NCI-H748 (cell line): ENCODE data around the gene TMEM8B.

Experiments
- DNase-seq: peaks from one replicate; lab custom pipeline; 2025; ENCODE audit not compliant: unreplicated experiment; lab: John Stamatoyannopoulos, UW

TMEM8B gene

GRCh38 chr9:35810122-35810521 lies 18.9 kb upstream of the TMEM8B start:
- no peak for DNase-seq

- DNase-seq = no peak
These were observed 17.5 kb upstream of the TMEM8B start for GRCh38 chr9:35811381-35812024.

- peak; percentile 99 for DNase-seq
These were observed 16.9 kb upstream of the TMEM8B start, which contains the start of gene SPAG8 for GRCh38 chr9:35812025-35812602. Gene SPAG8 (minus strand): TSS chr9:35812262. CDS start chr9:35812147, 115 bp downstream.

- DNase-seq = peak; percentile 40
These were observed 15.5 kb upstream of the TMEM8B start for GRCh38 chr9:35813434-35814105.

GRCh38 chr9:35814106-35814840 lies 14.8 kb upstream of the TMEM8B start:
- DNase-seq = peak; percentile 66

- peak; percentile 99 for DNase-seq
These were observed 14.0 kb upstream of the TMEM8B start, which contains the start of gene HINT2 for GRCh38 chr9:35814841-35815543. Gene HINT2 (minus strand): TSS chr9:35815042. CDS start chr9:35814979, 63 bp downstream.

- peak; percentile 11 for DNase-seq
These were observed 12.3 kb upstream of the TMEM8B start for GRCh38 chr9:35816708-35817107.

- no peak for DNase-seq
These were observed 10.7 kb upstream of the TMEM8B start for GRCh38 chr9:35818341-35818740.

- no peak for DNase-seq
These were observed 9.0 kb upstream of the TMEM8B start for GRCh38 chr9:35820076-35820475.

GRCh38 chr9:35822926-35823325 lies 6.1 kb upstream of the TMEM8B start:
- DNase-seq = no peak

GRCh38 chr9:35826071-35826701 lies 2.8 kb upstream of the TMEM8B start:
- peak; percentile 58 for DNase-seq

GRCh38 chr9:35827486-35827885 lies 1.5 kb upstream of the TMEM8B start:
- DNase-seq = no peak

- DNase-seq = peak; percentile 77
These were observed 328 bp upstream of the TMEM8B start, which contains the start of gene FAM221B for GRCh38 chr9:35828716-35829083. Gene FAM221B (minus strand): TSS chr9:35828732. CDS start chr9:35826161, 2,571 bp downstream.

- no peak for DNase-seq
These were observed 702 bp downstream of the TMEM8B start for GRCh38 chr9:35829764-35830096.

- DNase-seq = no peak
These were observed 2.0 kb downstream of the TMEM8B start for GRCh38 chr9:35831040-35831439.

GRCh38 chr9:35832814-35833213 lies 3.8 kb downstream of the TMEM8B start:
- DNase-seq = no peak

- DNase-seq = no peak
These were observed 5.5 kb downstream of the TMEM8B start for GRCh38 chr9:35834260-35835215.

GRCh38 chr9:35835216-35835632 lies 6.2 kb downstream of the TMEM8B start:
- DNase-seq = peak; percentile 16

- DNase-seq = no peak
These were observed 6.7 kb downstream of the TMEM8B start for GRCh38 chr9:35835766-35836165.
